Loucy (cell line): ENCODE data around the gene APCDD1.

Source experiments
- EZH2phosphoT487 ChIP-seq: fragments of 200-600 bp; IDR thresholded peaks from 2 replicates; pipeline ENCODE4 v1.6.1; 2018; ENCODE audit warnings: antibody characterized with exemption, mild to moderate bottlenecking, moderate library complexity, borderline replicate concordance
- TF ChIP-seq, protein P1 (sequence below): fragments of 200-600 bp; sonication (generic); conservative IDR thresholded peaks from 2 replicates; pipeline ENCODE4 v1.5.1; 2014; ENCODE audit warnings: mild to moderate bottlenecking, antibody characterized with exemption, low read length

DNA sequence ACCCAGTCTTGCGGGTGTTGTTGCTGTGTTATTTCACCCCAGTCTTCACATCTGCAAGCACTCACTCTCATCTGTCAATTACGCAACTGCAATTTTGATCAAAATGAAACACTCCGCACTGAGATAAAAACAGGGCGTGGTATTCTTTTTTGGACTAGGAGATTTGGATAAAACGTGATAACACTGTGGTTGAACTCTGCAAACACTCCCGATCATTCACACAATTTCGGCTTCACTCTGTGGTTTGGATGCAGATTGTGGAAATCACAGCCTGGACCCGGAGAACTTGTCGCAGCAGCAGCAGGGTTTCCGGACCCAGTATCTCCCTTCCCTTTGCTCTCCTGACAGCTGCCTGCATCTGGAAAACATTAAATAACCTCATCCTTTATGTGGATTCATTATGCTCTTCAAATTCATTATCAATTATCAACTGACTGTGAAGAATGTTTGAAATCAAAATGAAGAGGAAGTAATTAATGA is 49.4 kb upstream of the APCDD1 start:
- no peak for TF ChIP-seq EZH2phosphoT487
- TF ChIP-seq, protein P1, sequence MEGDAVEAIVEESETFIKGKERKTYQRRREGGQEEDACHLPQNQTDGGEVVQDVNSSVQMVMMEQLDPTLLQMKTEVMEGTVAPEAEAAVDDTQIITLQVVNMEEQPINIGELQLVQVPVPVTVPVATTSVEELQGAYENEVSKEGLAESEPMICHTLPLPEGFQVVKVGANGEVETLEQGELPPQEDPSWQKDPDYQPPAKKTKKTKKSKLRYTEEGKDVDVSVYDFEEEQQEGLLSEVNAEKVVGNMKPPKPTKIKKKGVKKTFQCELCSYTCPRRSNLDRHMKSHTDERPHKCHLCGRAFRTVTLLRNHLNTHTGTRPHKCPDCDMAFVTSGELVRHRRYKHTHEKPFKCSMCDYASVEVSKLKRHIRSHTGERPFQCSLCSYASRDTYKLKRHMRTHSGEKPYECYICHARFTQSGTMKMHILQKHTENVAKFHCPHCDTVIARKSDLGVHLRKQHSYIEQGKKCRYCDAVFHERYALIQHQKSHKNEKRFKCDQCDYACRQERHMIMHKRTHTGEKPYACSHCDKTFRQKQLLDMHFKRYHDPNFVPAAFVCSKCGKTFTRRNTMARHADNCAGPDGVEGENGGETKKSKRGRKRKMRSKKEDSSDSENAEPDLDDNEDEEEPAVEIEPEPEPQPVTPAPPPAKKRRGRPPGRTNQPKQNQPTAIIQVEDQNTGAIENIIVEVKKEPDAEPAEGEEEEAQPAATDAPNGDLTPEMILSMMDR: no peak
